T-helper 1 cell treated with Interleukin-12 subunit alpha and Interleukin-12 subunit beta and Interleukin-4 antibody, amounts not matched to agents 30 ng/mL and 1 ng/mL, for 36 hours (primary cell): ENCODE measurements around the gene PRR23C. TPM values are rescaled to one million over a fixed set of nuclear protein-coding genes. Genes with fewer than 3 reads are reported as not detected.

ENCODE experiments used
- intact Hi-C: fragments of 100-400 bp; cut with micrococcal nuclease; formaldehyde crosslinking; loops from one replicate; pipeline ENCODE4 v1.15.1; 2024
- total RNA-seq: library from RNA; stranded (reverse); gene quantifications from 2 replicates; pipeline ENCODE4 v1.2.3, GENCODE V29; 2022

The PRR23C gene
- total RNA-seq, 1 donor from 2014 or later: not detected

GRCh38 chr3:139005356-139005993 is 39.2 kb downstream of the PRR23C start:
- intact Hi-C loops: no loop called here

- intact Hi-C loops: no loop called here
Observed at GRCh38 chr3:138995706-138996105, 49.0 kb downstream of the PRR23C start.

Other genes starting within 250 kb of the PRR23C start
- 21.0 and 23.7 TPM in 2 replicates for gene PIK3CB, start 210.0 kb downstream of the PRR23C start, total RNA-seq
- not detected in 2 replicates for gene FOXL2, start 97.8 kb downstream of the PRR23C start, total RNA-seq
- gene FOXL2NB, start 97.7 kb downstream of the PRR23C start, total RNA-seq: not detected in 2 replicates
- gene PRR23A, start 38.6 kb downstream of the PRR23C start, total RNA-seq: not detected in 2 replicates
- not detected in 2 replicates for gene PRR23B, start 24.0 kb downstream of the PRR23C start, total RNA-seq